GM21619 (cell line): Measurements from ENCODE around the gene FSD1L.
"Not testable (repeated sequence)": the region's sequence is repeated elsewhere in the genome, so short reads cannot be mapped to it uniquely, and the experiment has no call there.

ENCODE experiments used
- ATAC-seq: cut with Tn5 transposase; IDR thresholded peaks from one replicate; pipeline ENCODE4 v1.9.1; 2021; ENCODE audit not compliant: unreplicated experiment

The FSD1L gene

DNA sequence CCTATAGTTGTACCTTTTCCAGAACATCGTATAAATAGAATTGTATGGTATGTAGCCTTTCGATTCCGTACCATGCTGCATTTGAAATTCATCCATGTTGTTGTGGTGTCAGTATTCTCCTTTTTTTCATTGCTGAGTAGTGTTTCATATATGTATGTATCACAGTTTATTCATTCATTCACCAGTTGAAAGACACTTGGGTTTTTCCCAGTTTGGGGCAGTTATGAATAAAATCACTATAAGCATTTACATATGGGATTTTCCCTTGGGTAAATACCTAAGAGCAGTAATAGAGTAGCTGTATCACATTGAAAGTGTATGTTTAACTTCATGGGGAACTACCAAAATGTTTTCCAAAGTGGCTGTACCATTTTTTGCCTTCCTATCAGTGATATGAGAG, 94.0 kb downstream of the FSD1L start:
- ATAC-seq: peak; percentile 96

DNA sequence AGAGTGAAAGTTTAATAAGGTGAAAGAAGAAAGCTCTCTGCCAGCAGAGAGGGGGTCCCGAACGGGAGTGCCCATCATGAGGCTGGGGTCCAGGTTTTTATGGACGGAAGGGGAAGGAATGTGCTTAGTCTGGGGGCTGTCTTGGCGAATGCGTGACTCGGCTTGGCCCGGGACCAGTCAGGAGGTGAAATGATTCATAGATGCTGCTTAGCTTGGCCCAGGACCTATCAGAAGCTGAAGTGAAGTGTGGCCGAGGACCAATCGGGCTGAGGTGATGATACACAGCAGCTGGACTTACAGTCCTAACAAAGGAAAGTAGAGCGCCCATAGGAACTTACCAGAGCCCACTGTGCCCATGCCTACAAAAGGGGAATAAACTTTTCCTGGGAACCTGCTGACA, 106.2 kb downstream of the FSD1L start:
- ATAC-seq: no peak

DNA sequence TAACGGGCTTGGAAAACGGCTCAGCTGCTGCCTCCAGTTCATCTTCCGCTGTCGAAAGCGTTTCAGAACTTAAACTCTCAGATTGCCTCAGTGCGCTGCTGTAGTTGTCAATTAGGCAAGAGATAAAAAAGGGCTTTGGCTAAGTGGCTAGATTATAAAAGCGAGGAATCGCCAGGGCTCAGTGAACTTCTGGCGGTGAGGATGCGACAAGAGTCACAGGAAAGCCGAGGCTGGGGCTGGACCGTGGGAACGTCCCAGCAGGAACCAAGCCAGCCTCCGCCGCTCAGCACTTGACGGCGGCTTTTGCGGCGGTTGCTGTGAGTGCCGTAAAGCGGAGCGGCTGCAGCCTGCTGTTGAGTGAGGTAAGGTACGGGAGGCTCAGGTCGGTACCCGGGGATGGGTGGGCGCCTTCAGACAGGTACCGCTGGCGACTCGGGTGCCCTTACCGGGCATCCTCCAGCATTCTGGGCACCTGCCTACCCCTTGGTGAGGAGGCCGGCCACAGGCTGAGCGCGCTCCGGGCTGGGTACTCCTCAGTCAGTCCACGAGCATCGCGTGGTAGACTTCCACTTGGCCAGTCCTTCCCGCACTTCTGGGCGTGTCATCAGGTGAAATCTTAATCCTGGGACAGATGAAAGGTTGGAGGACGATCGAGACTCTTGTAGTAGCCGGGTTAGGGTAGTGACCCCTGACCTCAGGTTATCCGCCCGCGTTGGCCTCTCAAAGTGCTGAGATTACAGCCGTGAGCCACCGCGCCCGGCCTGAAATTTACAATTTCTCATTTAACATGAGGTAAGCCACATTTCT, 110.2 kb downstream of the FSD1L start, which contains the start of gene FKTN:
Gene FKTN, plus strand, starts transcription at position 328 of the 807 bp plus-strand sequence. CDS start 16,902 bp downstream, outside the sequence.
- ATAC-seq: peak; percentile 94

DNA sequence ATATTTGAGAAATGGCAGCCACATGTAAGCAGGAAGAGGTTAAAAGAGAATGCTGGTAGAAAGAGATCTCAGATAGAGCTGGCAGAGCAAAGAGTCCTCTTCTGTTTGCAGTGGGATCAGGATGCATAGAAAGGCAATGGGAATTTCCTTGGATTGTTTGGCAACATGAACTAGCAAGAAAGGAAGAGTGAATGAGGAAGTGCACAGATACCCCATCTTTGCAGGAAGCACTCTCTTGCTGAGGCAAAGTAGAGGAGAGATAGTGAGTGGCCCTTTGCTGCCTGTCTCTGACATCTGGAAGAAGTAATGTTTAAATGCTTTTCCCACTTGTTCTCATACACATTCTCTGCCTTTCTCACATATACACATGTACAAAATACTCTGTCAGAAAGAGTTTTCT, 124.6 kb downstream of the FSD1L start:
- no peak for ATAC-seq

DNA sequence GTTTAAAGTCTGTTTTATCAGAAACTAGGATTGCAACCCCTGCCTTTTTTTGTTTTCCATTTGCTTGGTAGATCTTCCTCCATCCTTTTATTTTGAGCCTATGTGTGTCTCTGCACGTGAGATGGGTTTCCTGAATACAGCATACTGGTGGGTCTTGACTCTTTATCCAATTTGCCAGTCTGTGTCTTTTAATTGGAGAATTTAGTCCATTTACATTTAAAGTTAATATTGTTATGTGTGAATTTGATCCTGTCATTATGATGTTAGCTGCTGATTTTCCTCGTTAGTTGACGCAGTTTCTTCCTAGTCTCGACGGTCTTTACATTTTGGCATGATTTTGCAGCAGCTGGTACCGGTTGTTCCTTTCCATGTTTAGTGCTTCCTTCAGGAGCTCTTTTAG, 132.1 kb downstream of the FSD1L start:
- ATAC-seq: not testable (repeated sequence)

DNA sequence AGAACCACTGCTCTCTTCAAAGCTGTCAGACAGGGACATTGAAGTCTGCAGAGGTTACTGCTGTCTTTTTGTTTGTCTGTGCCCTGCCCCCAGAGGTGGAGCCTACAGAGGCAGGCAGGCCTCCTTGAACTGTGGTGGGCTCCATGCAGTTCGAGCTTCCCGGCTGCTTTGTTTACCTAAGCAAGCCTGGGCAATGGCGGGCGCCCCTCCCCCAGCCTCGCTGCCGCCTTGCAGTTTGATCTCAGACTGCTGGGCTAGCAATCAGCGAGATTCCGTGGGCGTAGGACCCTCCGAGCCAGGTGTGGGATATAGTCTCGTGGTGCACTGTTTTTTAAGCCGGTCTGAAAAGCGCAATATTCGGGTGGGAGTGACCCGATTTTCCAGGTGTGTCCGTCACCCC, 133.7 kb downstream of the FSD1L start:
- not testable (repeated sequence) for ATAC-seq

DNA sequence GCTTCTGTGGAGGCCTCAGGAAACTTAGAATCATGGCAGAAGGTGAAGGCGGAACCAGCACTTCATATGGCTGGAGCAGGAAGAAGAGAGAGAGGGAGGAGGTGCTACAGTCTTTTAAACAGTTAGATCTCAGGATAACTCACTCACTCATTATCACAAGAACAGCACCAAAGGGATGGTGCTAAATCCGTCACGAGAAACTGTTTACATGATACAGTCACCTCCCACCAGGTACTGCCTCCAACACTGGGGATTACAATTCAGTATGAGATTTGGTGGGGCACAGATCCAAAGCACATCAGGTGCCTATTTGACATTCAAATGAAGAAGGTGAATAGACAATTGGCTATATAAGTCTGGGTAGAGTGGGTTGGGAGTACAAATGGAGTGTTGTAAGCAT, 145.3 kb downstream of the FSD1L start:
- no peak for ATAC-seq
